Trophoblast cell (in vitro differentiated cells and primary cell): Measurements from ENCODE around the gene CCDC142.

Experiments used
- DNase-seq, 2 donors: peaks; one replicate each; pipeline ENCODE4 v3.0.0-alpha.2; 2016
- H2AFZ ChIP-seq: 2 replicates; pipeline ENCODE4 v1.6.1; 2013; ENCODE audit warnings: low read length, moderate library complexity, mild to moderate bottlenecking; ENCODE audit not compliant: insufficient read depth, poor library complexity
- H2AK5ac ChIP-seq: 2 replicates; pipeline ENCODE4 v1.6.1; 2013; ENCODE audit warnings: mild to moderate bottlenecking, low read length
- H2BK120ac ChIP-seq: 2 replicates; pipeline ENCODE4 v1.6.1; 2013; ENCODE audit warnings: low read length, mild to moderate bottlenecking, moderate library complexity; ENCODE audit not compliant: insufficient read depth, poor library complexity
- H2BK12ac ChIP-seq: 2 replicates; pipeline ENCODE4 v1.6.1; 2013; ENCODE audit warnings: mild to moderate bottlenecking, low read length, moderate library complexity
- H2BK5ac ChIP-seq: 2 replicates; pipeline ENCODE4 v1.6.1; 2013; ENCODE audit warnings: low read length, low read depth, moderate library complexity, mild to moderate bottlenecking; ENCODE audit not compliant: poor library complexity
- H3K14ac ChIP-seq: 2 replicates; pipeline ENCODE4 v1.6.1; 2013; ENCODE audit warnings: mild to moderate bottlenecking, low read length
- H3K18ac ChIP-seq: 2 replicates; pipeline ENCODE4 v1.6.1; 2013; ENCODE audit warnings: mild to moderate bottlenecking, low read length
- H3K23ac ChIP-seq: 2 replicates; pipeline ENCODE4 v1.6.1; 2013; ENCODE audit warnings: low read length
- H3K27ac ChIP-seq: 2 replicates; pipeline ENCODE4 v1.5.1; 2013; ENCODE audit warnings: low read depth, mild to moderate bottlenecking, inconsistent platforms, low read length, moderate library complexity
- H3K27me3 ChIP-seq: 2 replicates; pipeline ENCODE4 v1.6.1; 2013; ENCODE audit warnings: inconsistent platforms, mild to moderate bottlenecking, low read length, moderate library complexity; ENCODE audit not compliant: insufficient read depth
- H3K36me3 ChIP-seq, 2 experiments: 1 replicate in 1 of 2; 2 replicates in 1 of 2; pipeline ENCODE4 v1.6.1; 2013; ENCODE audit warnings: low read length in 2 of 2, mild to moderate bottlenecking in 2 of 2, moderate library complexity in 1 of 2; ENCODE audit not compliant: insufficient read depth in 2 of 2, control insufficient read depth in 1 of 2
- H3K4ac ChIP-seq: 2 replicates; pipeline ENCODE4 v1.6.1; 2013; ENCODE audit warnings: low read depth, mild to moderate bottlenecking, low read length, moderate library complexity
- H3K4me1 ChIP-seq, 2 experiments: 1 replicate in 1 of 2; 2 replicates in 1 of 2; pipeline ENCODE4 v1.6.1; 2013; ENCODE audit warnings: low read length in 2 of 2, mild to moderate bottlenecking in 2 of 2, moderate library complexity in 1 of 2; ENCODE audit not compliant: insufficient read depth in 2 of 2, control insufficient read depth in 1 of 2
- H3K4me2 ChIP-seq: 2 replicates; pipeline ENCODE4 v1.6.1; 2013; ENCODE audit warnings: inconsistent platforms, mild to moderate bottlenecking, low read length, moderate library complexity
- H3K4me3 ChIP-seq: 2 replicates; pipeline ENCODE4 v1.5.1; 2013; ENCODE audit warnings: mild to moderate bottlenecking, low read depth, low read length, inconsistent platforms
- H3K79me1 ChIP-seq: one replicate; pipeline ENCODE4 v1.6.1; 2013; ENCODE audit warnings: low read length
- H3K79me2 ChIP-seq: 2 replicates; pipeline ENCODE4 v1.6.1; 2013; ENCODE audit warnings: low read length, mild to moderate bottlenecking; ENCODE audit not compliant: control insufficient read depth, insufficient read depth, poor library complexity
- H3K9ac ChIP-seq: 2 replicates; pipeline ENCODE4 v1.6.1; 2013; ENCODE audit warnings: mild to moderate bottlenecking, low read length
- H3K9me3 ChIP-seq: 2 replicates; pipeline ENCODE4 v1.6.1; 2013; ENCODE audit warnings: low read depth, mild to moderate bottlenecking, control low read depth, inconsistent platforms, low read length; ENCODE audit not compliant: insufficient read depth
- H4K12ac ChIP-seq: 2 replicates; pipeline ENCODE4 v1.6.1; 2013; ENCODE audit warnings: low read depth, mild to moderate bottlenecking, low read length, moderate library complexity
- H4K8ac ChIP-seq: 2 replicates; pipeline ENCODE4 v1.6.1; 2013; ENCODE audit warnings: low read depth, mild to moderate bottlenecking, low read length, moderate library complexity
- H4K91ac ChIP-seq: one replicate; pipeline ENCODE4 v1.6.1; 2013; ENCODE audit warnings: low read depth, mild to moderate bottlenecking, low read length, moderate library complexity
- WGBS: extraction: QIAGEN DNeasy Blood & Tissue Kit; methylation state at CpG from one replicate; pipeline ENCODE4 v1.1.7; 2013; ENCODE audit warnings: missing lambda C conversion rate; ENCODE audit not compliant: insufficient read length, insufficient coverage; ENCODE audit errors: extremely low coverage; 5-methylcytosine and 5-hydroxymethylcytosine counted together

The CCDC142 gene

GRCh38 chr2:74503506-74504475, 21.0 kb upstream of the CCDC142 start:
- H2AK5ac ChIP-seq, result peak overlapping the region; percentile 42
- H3K9ac ChIP-seq, result no peak overlapping the region
- H2BK12ac ChIP-seq, result no peak overlapping the region
- peaks cover 23 to 28% of the 10 kb centered on the region in 2 experiments for H3K4me1 ChIP-seq
- peak overlapping the region; percentile 71 for H3K4ac ChIP-seq
- H4K12ac ChIP-seq, result peak overlapping the region; percentile 86
- peak overlapping the region; percentile 86 for H3K14ac ChIP-seq
- no peak overlapping the region for H2BK5ac ChIP-seq
- no peak for DNase-seq
- H3K36me3 ChIP-seq, result peaks cover 8 to 11% of the 10 kb centered on the region in 2 experiments
- peaks cover 16% of the 10 kb centered on the region for H3K79me2 ChIP-seq
- peak overlapping the region; percentile 4 for H3K4me3 ChIP-seq
- WGBS, result no CpG with 5 or more reads among the region's 45 CpGs
- H3K79me1 ChIP-seq, result peaks cover 28% of the 10 kb centered on the region
- H3K9me3 ChIP-seq, result peaks cover 2% of the 10 kb centered on the region
- H3K27ac ChIP-seq, result no peak overlapping the region
- H4K91ac ChIP-seq, result peak overlapping the region; percentile 81
- peak overlapping the region; percentile 30 for H2AFZ ChIP-seq
- peak overlapping the region; percentile 87 for H3K4me2 ChIP-seq
- H3K18ac ChIP-seq, result peak overlapping the region; percentile 28
- H3K23ac ChIP-seq, result no peak overlapping the region
- H4K8ac ChIP-seq, result peak overlapping the region; percentile 94
- peak overlapping the region; percentile 70 for H2BK120ac ChIP-seq
- peaks cover 51% of the 10 kb centered on the region for H3K27me3 ChIP-seq

DNA sequence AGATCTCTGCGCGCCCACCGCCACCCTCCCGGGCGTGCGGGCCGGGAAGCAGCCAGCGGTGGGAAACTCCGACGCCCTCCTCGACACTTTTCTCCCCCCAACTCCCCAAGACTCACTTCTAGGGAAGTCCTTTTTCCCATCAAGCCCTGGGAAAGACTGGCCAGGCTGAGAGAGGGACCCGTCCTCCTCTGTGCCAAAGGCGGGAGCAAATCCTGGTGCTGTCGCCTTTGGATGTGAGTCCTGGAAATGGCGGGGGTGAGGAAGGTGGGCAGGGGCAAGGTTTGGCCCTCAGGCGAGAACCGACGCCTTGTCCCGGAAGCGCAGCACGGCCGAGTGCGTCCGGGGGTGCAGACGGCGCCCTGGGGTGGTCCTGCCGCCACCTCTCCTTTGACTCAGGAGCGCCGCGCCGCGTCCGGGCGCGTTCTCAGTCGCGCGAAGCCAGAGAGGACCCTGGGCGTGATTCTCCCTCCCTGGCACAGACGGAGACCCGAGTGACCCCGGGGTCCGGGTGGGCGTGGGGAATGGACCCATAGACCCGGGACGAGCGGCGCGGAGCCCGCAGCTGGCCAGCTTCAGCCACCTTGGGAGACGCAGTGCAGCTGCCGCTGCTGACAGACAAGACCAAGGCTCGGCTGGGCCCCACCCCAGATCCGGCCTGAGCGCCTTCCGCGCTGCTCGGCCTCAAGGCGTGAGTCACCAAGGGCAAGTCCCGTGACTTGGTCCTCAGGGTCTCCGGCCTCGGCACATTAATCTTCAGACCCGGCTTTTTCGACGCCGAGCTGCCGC, 20.1 kb upstream of the CCDC142 start:
- H3K27ac ChIP-seq, result no peak overlapping the region
- H3K79me2 ChIP-seq, result peaks cover 14% of the 10 kb centered on the region
- WGBS, result no CpG with 5 or more reads among the region's 67 CpGs
- peak overlapping the region; percentile 87 for H3K4me2 ChIP-seq
- no peak overlapping the region for H3K23ac ChIP-seq
- no peak overlapping the region for H3K9ac ChIP-seq
- H3K4me1 ChIP-seq, result peaks cover 32 to 35% of the 10 kb centered on the region in 2 experiments
- peak overlapping the region; percentile 10 for H2BK12ac ChIP-seq
- H3K27me3 ChIP-seq, result peaks cover 60% of the 10 kb centered on the region
- H3K18ac ChIP-seq, result peak overlapping the region; percentile 58
- DNase-seq, result peak; percentile 89
- H4K12ac ChIP-seq, result peak overlapping the region; percentile 92
- H2BK5ac ChIP-seq, result peak overlapping the region; percentile 4
- H2AFZ ChIP-seq, result peak overlapping the region; percentile 61
- peaks cover 29% of the 10 kb centered on the region for H3K79me1 ChIP-seq
- H2AK5ac ChIP-seq, result peak overlapping the region; percentile 15
- H3K36me3 ChIP-seq, result peaks cover 8 to 11% of the 10 kb centered on the region in 2 experiments
- H3K4me3 ChIP-seq, result peak overlapping the region; percentile 68
- H2BK120ac ChIP-seq, result peak overlapping the region; percentile 70
- H4K91ac ChIP-seq, result peak overlapping the region; percentile 81
- peaks cover 4% of the 10 kb centered on the region for H3K9me3 ChIP-seq
- peak overlapping the region; percentile 71 for H3K4ac ChIP-seq
- peak overlapping the region; percentile 86 for H3K14ac ChIP-seq
- H4K8ac ChIP-seq, result peak overlapping the region; percentile 94

DNA sequence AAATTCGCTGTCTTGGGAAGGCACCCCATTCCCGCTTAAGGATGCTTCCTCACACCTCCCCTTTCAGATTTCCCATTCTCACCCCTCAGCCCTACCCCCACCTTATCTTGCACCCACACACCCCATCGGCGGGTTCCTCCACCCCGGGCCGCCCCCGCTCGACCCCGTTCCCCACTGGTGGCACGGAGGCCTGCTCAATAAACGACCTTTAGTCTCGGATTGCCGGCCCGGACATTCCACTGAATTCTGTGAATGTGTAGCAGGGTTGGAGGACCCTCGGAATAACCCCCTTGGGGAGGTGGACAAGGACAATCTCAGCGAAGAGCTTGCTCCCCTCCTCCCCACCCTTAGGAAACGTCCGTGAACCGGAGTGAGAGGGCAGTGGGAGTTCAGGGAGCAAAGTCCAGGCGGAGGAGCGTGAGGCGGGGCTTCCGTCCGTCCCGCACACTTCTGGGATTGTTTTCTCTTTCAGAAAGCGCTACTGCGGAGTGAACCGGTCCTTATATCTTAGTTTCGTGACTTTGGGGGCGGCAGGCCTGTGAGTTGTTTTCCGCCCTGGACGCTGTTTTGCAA, 19.4 kb upstream of the CCDC142 start:
- WGBS, result no CpG with 5 or more reads among the region's 32 CpGs
- Histone ChIP-seq H3K27ac (no peak overlapping the region), H3K36me3 (peaks cover 8 to 11% of the 10 kb centered on the region in 2 experiments), H3K9ac (no peak overlapping the region), H4K91ac (peak overlapping the region; percentile 69), H3K79me1 (peaks cover 24% of the 10 kb centered on the region), H3K18ac (peak overlapping the region; percentile 49), H2BK120ac (no peak overlapping the region), H2AK5ac (no peak overlapping the region), H2BK5ac (no peak overlapping the region), H3K4me1 (peaks cover 37 to 40% of the 10 kb centered on the region in 2 experiments), H3K79me2 (peaks cover 11% of the 10 kb centered on the region), H4K8ac (peak overlapping the region; percentile 94), H3K9me3 (peaks cover 4% of the 10 kb centered on the region), H3K23ac (no peak overlapping the region), H3K4ac (no peak overlapping the region), H3K27me3 (peaks cover 67% of the 10 kb centered on the region), H2BK12ac (no peak overlapping the region), H3K14ac (peak overlapping the region; percentile 86), H3K4me3 (peak overlapping the region; percentile 68), H3K4me2 (peak overlapping the region; percentile 87), H4K12ac (peak overlapping the region; percentile 92), H2AFZ (peak overlapping the region; percentile 61)
- peak in 1 of 2 donors; percentile 50 for DNase-seq
